Hepatocyte (in vitro differentiated cells): ENCODE results near the gene OR5AR1. TPM values are rescaled to one million over a fixed set of nuclear protein-coding genes. Genes with fewer than 3 reads are reported as not detected.

ENCODE experiments used
- polyA plus RNA-seq: library from polyadenylated mRNA; unstranded; fragments of >200 nt; fragmentation: Nextera tagmentation; extraction: Ambion mirVana; gene quantifications from 2 replicates; pipeline ENCODE4 v1.2.1, GENCODE V29; 2016
- small RNA-seq: library from RNA; depleted of rRNA; stranded (forward); fragments of <200 nt; gene quantifications from one replicate; pipeline ENCODE3, GENCODE V24; 2014
- total RNA-seq: library from RNA; depleted of rRNA; stranded (reverse); fragments of >200 nt; gene quantifications from 2 replicates; pipeline ENCODE4 v1.2.3, GENCODE V29; 2014

OR5AR1 gene
- total and polyA plus RNA-seq, 2 experiments from 2014 or later = not detected

Small RNA genes lying within 50 kb of the gene (small RNA-seq; reads per million reads assigned to genes)
- gene AP004245.1 = not detected

Other genes starting within 250 kb of the OR5AR1 start
- gene OR5M3, start 190.3 kb upstream of the OR5AR1 start, total RNA-seq = not detected in 2 replicates
- gene OR5M3, start 190.3 kb upstream of the OR5AR1 start, polyA plus RNA-seq = not detected in 2 replicates
- gene OR5M8, start 172.3 kb upstream of the OR5AR1 start, total RNA-seq = not detected in 2 replicates
- not detected in 2 replicates for gene OR5M8, start 172.3 kb upstream of the OR5AR1 start, polyA plus RNA-seq
- gene OR5M11, start 120.4 kb upstream of the OR5AR1 start, total RNA-seq = not detected in 2 replicates
- not detected in 2 replicates for gene OR5M11, start 120.4 kb upstream of the OR5AR1 start, polyA plus RNA-seq
- not detected in 2 replicates for gene OR5M10, start 86.0 kb upstream of the OR5AR1 start, total RNA-seq
- gene OR5M10, start 86.0 kb upstream of the OR5AR1 start, polyA plus RNA-seq = not detected in 2 replicates
- gene OR5M1, start 48.8 kb upstream of the OR5AR1 start, total RNA-seq = not detected in 2 replicates
- not detected in 2 replicates for gene OR5M1, start 48.8 kb upstream of the OR5AR1 start, polyA plus RNA-seq
- gene OR5AP2, start 21.2 kb upstream of the OR5AR1 start, total RNA-seq = not detected in 2 replicates
- not detected in 2 replicates for gene OR5AP2, start 21.2 kb upstream of the OR5AR1 start, polyA plus RNA-seq
- not detected in 2 replicates for gene OR9G1, start 35.4 kb downstream of the OR5AR1 start, total RNA-seq
- not detected in 2 replicates for gene OR9G1, start 35.4 kb downstream of the OR5AR1 start, polyA plus RNA-seq
- not detected in 2 replicates for gene OR9G4, start 85.0 kb downstream of the OR5AR1 start, total RNA-seq
- not detected in 2 replicates for gene OR9G4, start 85.0 kb downstream of the OR5AR1 start, polyA plus RNA-seq